Endothelial cell of umbilical vein (primary cell): ENCODE measurements around the gene FYB1. TPM values are rescaled to one million over a fixed set of nuclear protein-coding genes. Genes with fewer than 3 reads are reported as not detected.

Experiments
- BruUV-seq: library from RNA; stranded (reverse); fragments of 400-500 nt; replicated peaks from 2 replicates; lab custom pipeline; 2021; lab: Mats Ljungman, UMichigan
- CTCF ChIA-PET: fragments of 300-600, 350-600 bp; sonication (Branson Sonifier 250); formaldehyde crosslinking; loops from one replicate; lab custom pipeline; 2021; ENCODE audit warnings: antibody characterized with exemption, inconsistent platforms; lab: Charles Lee
- POLR2A ChIA-PET: fragments of 300-600, 350-600 bp; sonication (Branson Sonifier 250); formaldehyde crosslinking; loops from one replicate; lab custom pipeline; 2021; ENCODE audit warnings: antibody characterized with exemption, inconsistent platforms; lab: Charles Lee
- DNase-seq: peaks from one replicate; pipeline ENCODE4 v3.0.0-alpha.2; 2011; ENCODE audit warnings: low read depth, low spot score
- FAIRE-seq: peaks from 2 replicates; lab custom pipeline; 2011; peaks lifted over from hg19 to GRCh38; lab: Jason Lieb, UNC
- H2AFZ ChIP-seq: 2 replicates; pipeline ENCODE4 v1.6.0; 2012; ENCODE audit warnings: low read depth, low read length, control low read depth, inconsistent platforms
- H3K27ac ChIP-seq: 2 replicates; pipeline ENCODE4 v1.5.1; 2011; ENCODE audit warnings: low read depth, mild to moderate bottlenecking, control low read depth, low read length, moderate library complexity; ENCODE audit not compliant: insufficient read depth
- H3K27me3 ChIP-seq, 2 experiments: 2 replicates each; pipeline versions ENCODE4 v1.6.0 to v1.6.1; 2011; ENCODE audit warnings: low read length in 2 of 2, mixed read lengths in 1 of 2; ENCODE audit not compliant: control insufficient read depth in 2 of 2, insufficient read depth in 2 of 2
- H3K36me3 ChIP-seq, 2 experiments: 2 replicates in 1 of 2; 3 replicates in 1 of 2; pipeline ENCODE4 v1.5.1; 2011; ENCODE audit warnings: low read length in 2 of 2, mild to moderate bottlenecking in 1 of 2, moderate library complexity in 1 of 2; ENCODE audit not compliant: control insufficient read depth in 2 of 2, insufficient read depth in 2 of 2; ENCODE audit errors: extremely low read depth in 1 of 2
- H3K4me1 ChIP-seq: 3 replicates; pipeline ENCODE4 v1.5.1; 2011; ENCODE audit warnings: mild to moderate bottlenecking, low read length; ENCODE audit not compliant: control insufficient read depth, insufficient read depth; ENCODE audit errors: extremely low read depth
- H3K4me2 ChIP-seq: 2 replicates; pipeline ENCODE4 v1.6.1; 2011; ENCODE audit warnings: low read length, control low read depth, mixed read lengths; ENCODE audit not compliant: insufficient read depth
- H3K4me3 ChIP-seq, 3 experiments: fragments of 200-600 bp in 1 of 3; sonication (generic), shearing (Covaris generic) in 1 of 3; replicated peaks in 1 of 3; 2 replicates each; pipeline ENCODE4 v1.5.1; 2011 to 2016; ENCODE audit warnings: control low read depth in 3 of 3, low read length in 3 of 3, mild to moderate bottlenecking in 2 of 3, inconsistent platforms in 1 of 3, low read depth in 1 of 3, moderate library complexity in 1 of 3; ENCODE audit not compliant: insufficient read depth in 1 of 3
- H3K79me2 ChIP-seq: 2 replicates; pipeline ENCODE4 v1.6.0; 2012; ENCODE audit warnings: low read length, inconsistent platforms; ENCODE audit not compliant: control insufficient read depth, insufficient read depth
- H3K9ac ChIP-seq: replicated peaks from 2 replicates; pipeline ENCODE3; 2011; ENCODE audit warnings: low read length, control low read depth; ENCODE audit not compliant: insufficient read depth; ENCODE audit errors: extremely low read depth
- H3K9me1 ChIP-seq: replicated peaks from 3 replicates; pipeline ENCODE4 v1.6.0; 2011; ENCODE audit warnings: mild to moderate bottlenecking, low read length; ENCODE audit not compliant: control insufficient read depth, insufficient read depth; ENCODE audit errors: extremely low read depth
- H3K9me3 ChIP-seq: replicated peaks from 2 replicates; pipeline ENCODE4 v1.5.1; 2012; ENCODE audit warnings: low read length, inconsistent platforms; ENCODE audit not compliant: control insufficient read depth, insufficient read depth
- H4K20me1 ChIP-seq: replicated peaks from 2 replicates; pipeline ENCODE3; 2011; ENCODE audit warnings: mild to moderate bottlenecking, low read length; ENCODE audit not compliant: control insufficient read depth, insufficient read depth; ENCODE audit errors: extremely low read depth
- EZH2 ChIP-seq: IDR thresholded peaks from 2 replicates; pipeline ENCODE4 v1.6.1; 2012; ENCODE audit warnings: borderline replicate concordance, low read depth, mild to moderate bottlenecking, moderate library complexity, low read length, inconsistent platforms; ENCODE audit not compliant: severe bottlenecking
- FOS ChIP-seq: IDR thresholded peaks from 2 replicates; pipeline ENCODE4 v1.6.1; 2011; ENCODE audit warnings: mild to moderate bottlenecking, low read length, moderate library complexity, borderline replicate concordance; ENCODE audit not compliant: insufficient read depth
- GATA2 ChIP-seq: IDR thresholded peaks from 2 replicates; pipeline ENCODE4 v1.7.0; 2011; ENCODE audit warnings: low read depth, mild to moderate bottlenecking, moderate library complexity, mixed read lengths, low read length; ENCODE audit not compliant: insufficient read length, insufficient read depth
- JUN ChIP-seq: IDR thresholded peaks from 2 replicates; pipeline ENCODE4 v1.6.1; 2011; ENCODE audit warnings: borderline replicate concordance, low read depth; ENCODE audit not compliant: insufficient read length, insufficient read depth
- MYC ChIP-seq: IDR thresholded peaks from one replicate; pipeline ENCODE4 v1.6.1; 2011; ENCODE audit warnings: mild to moderate bottlenecking, low read depth, low read length
- POLR2A ChIP-seq: IDR thresholded peaks from 2 replicates; pipeline ENCODE4 v1.6.1; 2012; ENCODE audit warnings: low read depth, mild to moderate bottlenecking, control low read depth, low read length
- POLR2AphosphoS5 ChIP-seq: IDR thresholded peaks from 2 replicates; pipeline ENCODE4 v1.6.1; 2012; ENCODE audit warnings: low read depth, mild to moderate bottlenecking, control low read depth, low read length, moderate library complexity; ENCODE audit not compliant: insufficient read depth
- dilution Hi-C: fragments of 300-500 bp; cut with MboI; formaldehyde crosslinking; loops from one replicate; pipeline ENCODE4 v1.15.0; 2019; ENCODE audit warnings: low sequenced_read_pairs; ENCODE audit not compliant: extremely low pct_ligation_motif_present
- intact Hi-C: fragments of 100-400 bp; cut with micrococcal nuclease; formaldehyde crosslinking; loops from one replicate; pipeline ENCODE4 v1.10.0; 2022
- polyA plus RNA-seq, 4 experiments: library from polyadenylated mRNA; depleted of rRNA in 3 of 4; stranded (reverse) in 3 of 4; unstranded in 1 of 4; fragments of >200 nt; gene quantifications; 2 replicates each; pipeline versions ENCODE4 v1.2.1 to v1.2.3, GENCODE V29; 2011 to 2012; ENCODE audit warnings: missing spikeins in 1 of 4
- total RNA-seq: library from RNA; stranded (reverse); gene quantifications from 2 replicates; pipeline ENCODE4 v1.2.3, GENCODE V29; 2021
- TF ChIP-seq, protein P1 (sequence below): IDR thresholded peaks from 2 replicates; pipeline ENCODE4 v1.6.1; 2011; ENCODE audit not compliant: insufficient read depth, insufficient read length
- TF ChIP-seq, protein P2 (sequence below), 2 donors: IDR thresholded peaks; 1 replicate in 1 of 2; 2 replicates in 1 of 2; pipeline ENCODE4 v1.5.1; 2011; ENCODE audit warnings: low read length in 2 of 2, mild to moderate bottlenecking in 2 of 2, moderate library complexity in 2 of 2, control low read depth in 1 of 2, inconsistent platforms in 1 of 2, low read depth in 1 of 2; ENCODE audit not compliant: insufficient read depth in 1 of 2; ENCODE audit errors: extremely low read depth in 1 of 2

FYB1 gene
- total and polyA plus RNA-seq, 2 donors (not counting 3 experiments of a cell fraction or from before 2014, with no cell fraction given), result 0.44 TPM; not detected in 1

DNA sequence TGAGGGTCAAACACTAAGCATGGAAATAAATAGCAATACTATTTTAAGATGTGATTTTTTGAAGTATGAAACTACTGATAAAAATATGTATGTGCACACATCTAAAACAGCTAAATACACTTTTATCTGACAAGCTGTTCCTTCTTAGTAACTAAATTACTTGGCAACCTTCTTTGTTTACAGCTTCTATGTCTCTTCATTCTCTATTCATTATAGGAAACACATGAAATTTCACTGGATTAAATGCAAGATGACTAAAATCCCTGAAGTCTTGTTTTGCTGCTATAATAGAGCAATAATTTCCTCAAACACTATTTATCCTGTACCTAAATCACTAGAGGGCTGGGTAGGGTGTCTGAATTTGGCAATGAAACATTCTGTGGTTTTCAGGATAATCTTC is 156.8 kb downstream of the FYB1 start:
- Histone ChIP-seq H3K4me1 (peaks cover 5% of the 10 kb centered on the region), H3K36me3 (no peaks in the 10 kb centered on the region), H3K79me2 (peaks cover 66% of the 10 kb centered on the region), H3K4me2 (no peak overlapping the region), H3K4me3 (no peak overlapping the region), H3K9ac (no peak overlapping the region), H4K20me1 (peaks cover 8% of the 10 kb centered on the region), H3K9me1 (no peaks in the 10 kb centered on the region), H3K27ac (no peak overlapping the region), H3K27me3 (no peaks in the 10 kb centered on the region), H3K9me3 (no peaks in the 10 kb centered on the region), H2AFZ (no peak overlapping the region)
- no TSS peak for BruUV-seq
- FAIRE-seq (no peak), DNase-seq (no peak)
- intact Hi-C loops (no loop called here), dilution Hi-C loops (no loop called here)
- CTCF ChIA-PET, result interaction anchor here (1.4 to 1.6 kb wide), 2 partner anchors 10 to 18 kb away, joined by 4 to 5 read pairs; no protein-coding TSS in a partner anchor
- POLR2A ChIA-PET, result no interaction called here
- no peak for TF ChIP-seq FOS

DNA sequence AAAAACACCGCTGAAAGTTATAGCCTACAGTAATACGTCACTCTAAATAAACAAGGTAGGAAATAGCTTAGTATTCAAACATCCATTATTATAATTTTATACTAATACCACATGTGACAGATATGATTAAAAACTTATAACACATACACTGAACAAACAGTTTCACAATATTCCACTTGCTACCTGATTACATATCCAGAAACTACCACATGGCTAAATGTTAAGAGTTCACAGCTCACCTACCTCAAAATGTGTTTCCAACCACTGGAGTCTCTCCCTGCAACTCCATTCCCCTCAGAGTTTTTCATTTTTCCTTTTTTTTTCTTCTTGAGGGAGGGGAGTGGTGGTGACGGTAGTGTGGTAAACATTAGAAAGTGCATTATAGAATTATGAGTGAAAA is 157.3 kb downstream of the FYB1 start:
- H3K4me1 ChIP-seq, result peaks cover 5% of the 10 kb centered on the region
- dilution Hi-C loops (no loop called here), intact Hi-C loops (no loop called here)
- CTCF ChIA-PET, result interaction anchor here (1.4 to 1.6 kb wide), 2 partner anchors 10 to 19 kb away, joined by 4 to 5 read pairs; no protein-coding TSS in a partner anchor
- no peaks in the 10 kb centered on the region for H3K36me3 ChIP-seq
- H3K79me2 ChIP-seq, result peaks cover 66% of the 10 kb centered on the region
- H2AFZ ChIP-seq, result no peak overlapping the region
- no peaks in the 10 kb centered on the region for H3K9me3 ChIP-seq
- H3K9ac ChIP-seq, result no peak overlapping the region
- no peak overlapping the region for H3K4me2 ChIP-seq
- no peak for TF ChIP-seq MYC
- TF ChIP-seq, protein P1, sequence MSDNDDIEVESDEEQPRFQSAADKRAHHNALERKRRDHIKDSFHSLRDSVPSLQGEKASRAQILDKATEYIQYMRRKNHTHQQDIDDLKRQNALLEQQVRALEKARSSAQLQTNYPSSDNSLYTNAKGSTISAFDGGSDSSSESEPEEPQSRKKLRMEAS, result no peak
- TF ChIP-seq JUN, result no peak
- TF ChIP-seq GATA2, result no peak
- TF ChIP-seq EZH2, result no peak
- no peak for TF ChIP-seq POLR2AphosphoS5
- TF ChIP-seq, protein P2, sequence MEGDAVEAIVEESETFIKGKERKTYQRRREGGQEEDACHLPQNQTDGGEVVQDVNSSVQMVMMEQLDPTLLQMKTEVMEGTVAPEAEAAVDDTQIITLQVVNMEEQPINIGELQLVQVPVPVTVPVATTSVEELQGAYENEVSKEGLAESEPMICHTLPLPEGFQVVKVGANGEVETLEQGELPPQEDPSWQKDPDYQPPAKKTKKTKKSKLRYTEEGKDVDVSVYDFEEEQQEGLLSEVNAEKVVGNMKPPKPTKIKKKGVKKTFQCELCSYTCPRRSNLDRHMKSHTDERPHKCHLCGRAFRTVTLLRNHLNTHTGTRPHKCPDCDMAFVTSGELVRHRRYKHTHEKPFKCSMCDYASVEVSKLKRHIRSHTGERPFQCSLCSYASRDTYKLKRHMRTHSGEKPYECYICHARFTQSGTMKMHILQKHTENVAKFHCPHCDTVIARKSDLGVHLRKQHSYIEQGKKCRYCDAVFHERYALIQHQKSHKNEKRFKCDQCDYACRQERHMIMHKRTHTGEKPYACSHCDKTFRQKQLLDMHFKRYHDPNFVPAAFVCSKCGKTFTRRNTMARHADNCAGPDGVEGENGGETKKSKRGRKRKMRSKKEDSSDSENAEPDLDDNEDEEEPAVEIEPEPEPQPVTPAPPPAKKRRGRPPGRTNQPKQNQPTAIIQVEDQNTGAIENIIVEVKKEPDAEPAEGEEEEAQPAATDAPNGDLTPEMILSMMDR (IDR thresholded peaks at IDR 0.05; ENCODE audit: extremely low read depth in 1 of 2, insufficient read depth in 1 of 2, low read depth in 1 of 2, low read length in 2 of 2), result no peak
- no peak for TF ChIP-seq POLR2A
- no peak for TF ChIP-seq FOS
- H4K20me1 ChIP-seq, result peaks cover 8% of the 10 kb centered on the region
- BruUV-seq, result no TSS peak
- no peaks in the 10 kb centered on the region for H3K27me3 ChIP-seq
- no peak for DNase-seq
- no peak overlapping the region for H3K4me3 ChIP-seq
- FAIRE-seq, result no peak
- POLR2A ChIA-PET, result no interaction called here
- H3K27ac ChIP-seq, result no peak overlapping the region
- H3K9me1 ChIP-seq, result no peaks in the 10 kb centered on the region
